HG03135 (cell line): ENCODE results near the gene GNPDA1.

ENCODE experiments used
- ATAC-seq: cut with Tn5 transposase; IDR thresholded peaks from one replicate; pipeline ENCODE4 v1.9.1; 2021; ENCODE audit warnings: mild to moderate bottlenecking, moderate library complexity; ENCODE audit not compliant: unreplicated experiment

Gene GNPDA1

GRCh38 chr5:141995656-141996055, 17.2 kb downstream of the GNPDA1 start:
- no peak for ATAC-seq

GRCh38 chr5:141994511-141995136, 18.2 kb downstream of the GNPDA1 start:
- no peak for ATAC-seq

GRCh38 chr5:141992349-141992963, 20.4 kb downstream of the GNPDA1 start:
- no peak for ATAC-seq

- ATAC-seq: no peak
Observed at GRCh38 chr5:141989720-141990119, 23.1 kb downstream of the GNPDA1 start.

GRCh38 chr5:141986072-141986471, 26.8 kb downstream of the GNPDA1 start:
- no peak for ATAC-seq

GRCh38 chr5:141982626-141983025, 30.2 kb downstream of the GNPDA1 start:
- no peak for ATAC-seq

- ATAC-seq: no peak
Observed at GRCh38 chr5:141978389-141978788, 34.4 kb downstream of the GNPDA1 start.

GRCh38 chr5:141976176-141976575, 36.7 kb downstream of the GNPDA1 start:
- no peak for ATAC-seq

GRCh38 chr5:141973871-141974595, 38.8 kb downstream of the GNPDA1 start:
- no peak for ATAC-seq

- peak; percentile 50 for ATAC-seq
Observed at GRCh38 chr5:141969783-141970771, 42.8 kb downstream of the GNPDA1 start.

GRCh38 chr5:141968914-141969608, 43.8 kb downstream of the GNPDA1 start, which contains the start of gene RNF14:
Gene RNF14, plus strand, starts transcription at chr5:141969105. Its CDS starts 4,484 bp downstream, at chr5:141973589.
- ATAC-seq: peak; percentile 92

GRCh38 chr5:141966963-141967333, 45.9 kb downstream of the GNPDA1 start:
- no peak for ATAC-seq

- ATAC-seq: no peak
Observed at GRCh38 chr5:141966275-141966962, 46.4 kb downstream of the GNPDA1 start.

- no peak for ATAC-seq
Observed at GRCh38 chr5:141965071-141965470, 47.8 kb downstream of the GNPDA1 start.

GRCh38 chr5:141963701-141964100, 49.1 kb downstream of the GNPDA1 start:
- ATAC-seq: no peak

GRCh38 chr5:141961466-141961865, 51.4 kb downstream of the GNPDA1 start:
- no peak for ATAC-seq

- ATAC-seq: peak; percentile 91
Observed at GRCh38 chr5:141960449-141961323, 52.1 kb downstream of the GNPDA1 start.

GRCh38 chr5:141960018-141960417, 52.8 kb downstream of the GNPDA1 start:
- ATAC-seq: no peak
